HG03354 (cell line): Measurements from ENCODE around the gene SFXN5.
"Not testable (repeated sequence)": the region's sequence is repeated elsewhere in the genome, so short reads cannot be mapped to it uniquely, and the experiment has no call there.

Experiments
- ATAC-seq: cut with Tn5 transposase; IDR thresholded peaks from one replicate; pipeline ENCODE4 v1.9.1; 2021; ENCODE audit warnings: mild to moderate bottlenecking; ENCODE audit not compliant: unreplicated experiment, poor library complexity, severe bottlenecking

Gene SFXN5

GRCh38 chr2:73071360-73072128 is at the start of gene SFXN5:
Gene SFXN5 (minus strand): TSS chr2:73071712. CDS start chr2:73071705, 7 bp downstream.
- peak; percentile 96 for ATAC-seq

GRCh38 chr2:73119611-73120239 is 48.2 kb upstream of the SFXN5 start:
- not testable (repeated sequence) for ATAC-seq

GRCh38 chr2:73117441-73117840 is 45.9 kb upstream of the SFXN5 start:
- no peak for ATAC-seq

GRCh38 chr2:73116182-73116960 is 44.9 kb upstream of the SFXN5 start:
- no peak for ATAC-seq

GRCh38 chr2:73114273-73114867 is 42.9 kb upstream of the SFXN5 start:
- no peak for ATAC-seq

GRCh38 chr2:73112913-73113854 is 41.7 kb upstream of the SFXN5 start, which contains the start of gene RAB11FIP5:
Gene RAB11FIP5 (minus strand): TSS chr2:73112948. CDS start chr2:73112777, 171 bp downstream.
- ATAC-seq: peak; percentile 74

GRCh38 chr2:73112026-73112912 is 40.8 kb upstream of the SFXN5 start:
- ATAC-seq: peak; percentile 30

GRCh38 chr2:73111073-73112025 is 39.8 kb upstream of the SFXN5 start:
- no peak for ATAC-seq

GRCh38 chr2:73110168-73111072 is 38.9 kb upstream of the SFXN5 start:
- no peak for ATAC-seq

- no peak for ATAC-seq
Measured at GRCh38 chr2:73109431-73110167, 38.1 kb upstream of the SFXN5 start.

- ATAC-seq: no peak
Measured at GRCh38 chr2:73107211-73107926, 35.9 kb upstream of the SFXN5 start.

GRCh38 chr2:73106791-73107190 is 35.3 kb upstream of the SFXN5 start:
- no peak for ATAC-seq

- no peak for ATAC-seq
Measured at GRCh38 chr2:73105511-73105971, 34.0 kb upstream of the SFXN5 start.

GRCh38 chr2:73104933-73105332 is 33.4 kb upstream of the SFXN5 start:
- ATAC-seq: no peak
